ENCODE data around the gene RHOXF2B. TPM values are rescaled to one million over a fixed set of nuclear protein-coding genes. Genes with fewer than 3 reads are reported as not detected.
"Not testable (repeated sequence)": the region's sequence is repeated elsewhere in the genome, so short reads cannot be mapped to it uniquely, and the experiment has no call there.

RHOXF2B gene
- total and polyA plus RNA-seq, 2 donors (not counting 3 experiments of a cell fraction or from before 2014, with no cell fraction given) = not detected

- H3K4me1 ChIP-seq (ENCODE audit: control insufficient read depth, extremely low read depth, insufficient read depth, low read length); H3K27me3 ChIP-seq (ENCODE audit: control insufficient read depth in 2 of 2, insufficient read depth in 2 of 2, low read length in 2 of 2); H3K4me2 ChIP-seq (ENCODE audit: insufficient read depth, low read length); H4K20me1 ChIP-seq (replicated peaks; ENCODE audit: control insufficient read depth, extremely low read depth, insufficient read depth, low read length); H3K79me2 ChIP-seq (ENCODE audit: control insufficient read depth, insufficient read depth, low read length); DNase-seq (ENCODE audit: low read depth, low spot score); CTCF ChIA-PET; FAIRE-seq; H3K4me3 ChIP-seq (replicated peaks in 1 of 3; ENCODE audit: insufficient read depth in 1 of 3, low read depth in 1 of 3, low read length in 3 of 3); BruUV-seq (replicated peaks); H3K9ac ChIP-seq (replicated peaks; ENCODE audit: extremely low read depth, insufficient read depth, low read length); H3K27ac ChIP-seq (ENCODE audit: insufficient read depth, low read depth, low read length); H3K9me3 ChIP-seq (replicated peaks; ENCODE audit: control insufficient read depth, insufficient read depth, low read length); H3K36me3 ChIP-seq (ENCODE audit: control insufficient read depth in 2 of 2, extremely low read depth in 1 of 2, insufficient read depth in 2 of 2, low read length in 2 of 2); POLR2A ChIA-PET; H2AFZ ChIP-seq (ENCODE audit: low read depth, low read length); intact Hi-C loops (cut with micrococcal nuclease); H3K9me1 ChIP-seq (replicated peaks; ENCODE audit: control insufficient read depth, extremely low read depth, insufficient read depth, low read length); dilution Hi-C loops (cut with MboI; ENCODE audit: extremely low pct_ligation_motif_present, low sequenced_read_pairs): not testable (repeated sequence)
Measured at GRCh38 chrX:120040176-120040575, 37.3 kb downstream of the RHOXF2B start.

- H3K9me1 ChIP-seq (replicated peaks; ENCODE audit: control insufficient read depth, extremely low read depth, insufficient read depth, low read length); H2AFZ ChIP-seq (ENCODE audit: low read depth, low read length); DNase-seq (ENCODE audit: low read depth, low spot score); H3K79me2 ChIP-seq (ENCODE audit: control insufficient read depth, insufficient read depth, low read length); CTCF ChIA-PET; H3K9ac ChIP-seq (replicated peaks; ENCODE audit: extremely low read depth, insufficient read depth, low read length); BruUV-seq (replicated peaks); H3K9me3 ChIP-seq (replicated peaks; ENCODE audit: control insufficient read depth, insufficient read depth, low read length); H3K27me3 ChIP-seq (ENCODE audit: control insufficient read depth in 2 of 2, insufficient read depth in 2 of 2, low read length in 2 of 2); H3K36me3 ChIP-seq (ENCODE audit: control insufficient read depth in 2 of 2, extremely low read depth in 1 of 2, insufficient read depth in 2 of 2, low read length in 2 of 2); H3K4me1 ChIP-seq (ENCODE audit: control insufficient read depth, extremely low read depth, insufficient read depth, low read length); POLR2A ChIA-PET; dilution Hi-C loops (cut with MboI; ENCODE audit: extremely low pct_ligation_motif_present, low sequenced_read_pairs); intact Hi-C loops (cut with micrococcal nuclease); H4K20me1 ChIP-seq (replicated peaks; ENCODE audit: control insufficient read depth, extremely low read depth, insufficient read depth, low read length); H3K27ac ChIP-seq (ENCODE audit: insufficient read depth, low read depth, low read length); H3K4me2 ChIP-seq (ENCODE audit: insufficient read depth, low read length); H3K4me3 ChIP-seq (replicated peaks in 1 of 3; ENCODE audit: insufficient read depth in 1 of 3, low read depth in 1 of 3, low read length in 3 of 3): not testable (repeated sequence)
- peak; percentile 97 for FAIRE-seq
Measured at GRCh38 chrX:120039087-120039733, 38.3 kb downstream of the RHOXF2B start.
